ENCODE results near the gene CCN2.

DNA sequence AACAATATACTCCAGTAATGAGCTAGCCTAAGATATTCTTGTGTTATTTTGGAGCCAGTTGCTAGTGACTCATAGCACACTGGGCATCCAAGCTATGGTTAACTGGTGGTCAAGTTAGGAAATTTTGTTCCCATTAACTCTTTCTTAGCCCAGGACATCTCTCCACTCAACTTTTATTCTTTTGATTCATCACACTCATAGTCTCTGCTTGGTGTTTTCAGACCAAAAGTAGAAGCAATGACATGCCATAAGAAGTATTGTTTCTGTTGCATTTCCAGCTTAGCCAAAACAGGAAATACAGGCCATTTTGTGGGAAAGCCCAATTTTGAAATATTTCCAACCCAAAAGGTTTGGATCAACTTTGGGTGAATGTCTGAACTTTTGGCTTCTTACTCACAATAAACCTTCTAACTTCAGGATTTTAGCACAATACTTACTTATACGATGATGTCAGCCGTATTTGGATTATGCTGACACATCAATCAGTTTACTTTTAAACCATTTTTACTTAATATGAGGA lies 31.6 kb upstream of the CCN2 start:
- TF ChIP-seq, protein P1, sequence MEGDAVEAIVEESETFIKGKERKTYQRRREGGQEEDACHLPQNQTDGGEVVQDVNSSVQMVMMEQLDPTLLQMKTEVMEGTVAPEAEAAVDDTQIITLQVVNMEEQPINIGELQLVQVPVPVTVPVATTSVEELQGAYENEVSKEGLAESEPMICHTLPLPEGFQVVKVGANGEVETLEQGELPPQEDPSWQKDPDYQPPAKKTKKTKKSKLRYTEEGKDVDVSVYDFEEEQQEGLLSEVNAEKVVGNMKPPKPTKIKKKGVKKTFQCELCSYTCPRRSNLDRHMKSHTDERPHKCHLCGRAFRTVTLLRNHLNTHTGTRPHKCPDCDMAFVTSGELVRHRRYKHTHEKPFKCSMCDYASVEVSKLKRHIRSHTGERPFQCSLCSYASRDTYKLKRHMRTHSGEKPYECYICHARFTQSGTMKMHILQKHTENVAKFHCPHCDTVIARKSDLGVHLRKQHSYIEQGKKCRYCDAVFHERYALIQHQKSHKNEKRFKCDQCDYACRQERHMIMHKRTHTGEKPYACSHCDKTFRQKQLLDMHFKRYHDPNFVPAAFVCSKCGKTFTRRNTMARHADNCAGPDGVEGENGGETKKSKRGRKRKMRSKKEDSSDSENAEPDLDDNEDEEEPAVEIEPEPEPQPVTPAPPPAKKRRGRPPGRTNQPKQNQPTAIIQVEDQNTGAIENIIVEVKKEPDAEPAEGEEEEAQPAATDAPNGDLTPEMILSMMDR (IDR thresholded peaks at IDR 0.05; ENCODE audit: insufficient read depth, low read depth, low read length) = no peak
- TF ChIP-seq EZH2 (IDR thresholded peaks at IDR 0.05; ENCODE audit: insufficient read depth, low read length) = no peak
